HUES6 (cell line): Measurements from ENCODE around the gene GCSH.
"Not testable (repeated sequence)": the region's sequence is repeated elsewhere in the genome, so short reads cannot be mapped to it uniquely, and the experiment has no call there.

ENCODE experiments used
- H3K27ac ChIP-seq: 2 replicates; pipeline ENCODE4 v1.7.0; 2013; ENCODE audit warnings: low read depth, mild to moderate bottlenecking, low read length, inconsistent platforms
- H3K27me3 ChIP-seq: 2 replicates; pipeline ENCODE4 v1.6.1; 2013; ENCODE audit warnings: low read length; ENCODE audit not compliant: control insufficient read depth, insufficient read depth
- H3K36me3 ChIP-seq: 2 replicates; pipeline ENCODE4 v1.6.1; 2013; ENCODE audit warnings: low read length; ENCODE audit not compliant: control insufficient read depth, insufficient read depth
- H3K4me1 ChIP-seq: 2 replicates; pipeline ENCODE4 v1.6.1; 2013; ENCODE audit warnings: low read length; ENCODE audit not compliant: control insufficient read depth, insufficient read depth
- H3K4me3 ChIP-seq: 2 replicates; pipeline ENCODE4 v1.5.1; 2013; ENCODE audit warnings: low read depth, low read length
- H3K9ac ChIP-seq: one replicate; pipeline ENCODE4 v1.6.1; 2013; ENCODE audit warnings: mild to moderate bottlenecking, low read length
- H3K9me3 ChIP-seq: 2 replicates; pipeline ENCODE4 v1.6.1; 2013; ENCODE audit warnings: low read depth, low read length; ENCODE audit not compliant: control insufficient read depth, insufficient read depth

GCSH gene

DNA sequence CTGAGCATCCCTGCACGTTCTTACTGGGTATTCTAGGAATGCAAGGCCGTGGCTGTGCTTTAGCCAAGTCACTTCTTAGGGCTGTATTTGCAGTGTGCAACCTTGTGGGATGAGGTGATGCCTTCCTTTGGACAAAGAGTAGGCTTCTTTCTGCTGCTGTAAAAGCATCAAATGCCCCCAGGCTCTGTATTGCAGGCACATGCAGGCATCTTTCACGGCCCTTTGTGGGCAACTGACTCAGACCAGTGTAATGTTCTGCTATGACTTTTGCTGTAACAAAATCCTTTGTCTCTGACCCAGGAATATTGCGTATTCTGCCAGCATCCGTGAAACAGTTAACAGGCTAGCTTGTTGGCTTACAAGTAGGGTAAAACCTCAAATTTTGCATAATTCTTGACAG is 30.9 kb upstream of the GCSH start:
- Histone ChIP-seq H3K36me3 (no peaks in the 10 kb centered on the region), H3K27me3 (no peaks in the 10 kb centered on the region), H3K4me3 (no peak overlapping the region), H3K9ac (no peak overlapping the region), H3K9me3 (no peaks in the 10 kb centered on the region), H3K27ac (no peak overlapping the region), H3K4me1 (no peaks in the 10 kb centered on the region)

DNA sequence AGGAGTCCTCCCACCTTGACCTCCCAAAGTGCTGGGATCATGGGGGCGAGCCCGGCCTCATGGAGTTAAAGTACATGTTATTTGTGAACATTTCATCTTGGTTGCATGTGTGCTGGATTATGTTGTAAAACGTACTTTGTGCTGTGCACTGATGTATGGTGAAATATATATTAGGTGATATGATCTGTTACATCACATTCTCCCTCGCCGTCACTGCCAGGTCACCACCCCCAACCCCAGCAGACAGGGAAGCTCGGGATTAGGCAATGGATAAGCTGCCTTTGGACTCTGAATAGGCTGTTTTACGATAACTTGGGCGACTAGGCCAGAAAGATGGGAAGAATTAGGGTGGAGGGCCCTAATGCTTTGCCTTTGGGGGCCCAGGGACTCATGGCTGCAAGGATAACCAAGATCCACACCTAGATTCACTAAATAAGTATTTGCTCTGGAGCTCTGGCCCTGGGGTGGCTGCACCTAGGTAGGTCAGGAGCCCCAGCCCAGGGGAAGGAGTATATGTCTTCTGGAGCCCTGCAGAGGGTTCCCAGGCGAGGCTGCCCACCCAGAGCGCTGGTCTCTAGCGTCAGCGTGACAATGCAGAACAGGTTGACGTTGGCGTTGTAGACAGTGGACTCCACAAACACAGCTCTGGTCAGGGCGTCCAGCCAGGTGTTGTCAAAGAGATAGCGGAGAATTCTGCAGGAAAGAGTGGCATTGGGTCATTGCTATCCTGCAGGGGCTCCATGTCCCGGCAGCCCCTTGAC is 27.1 kb upstream of the GCSH start:
- Histone ChIP-seq H3K27me3 (no peaks in the 10 kb centered on the region), H3K9me3 (no peaks in the 10 kb centered on the region), H3K4me3 (no peak overlapping the region), H3K27ac (no peak overlapping the region), H3K36me3 (no peaks in the 10 kb centered on the region), H3K9ac (no peak overlapping the region), H3K4me1 (no peaks in the 10 kb centered on the region)

DNA sequence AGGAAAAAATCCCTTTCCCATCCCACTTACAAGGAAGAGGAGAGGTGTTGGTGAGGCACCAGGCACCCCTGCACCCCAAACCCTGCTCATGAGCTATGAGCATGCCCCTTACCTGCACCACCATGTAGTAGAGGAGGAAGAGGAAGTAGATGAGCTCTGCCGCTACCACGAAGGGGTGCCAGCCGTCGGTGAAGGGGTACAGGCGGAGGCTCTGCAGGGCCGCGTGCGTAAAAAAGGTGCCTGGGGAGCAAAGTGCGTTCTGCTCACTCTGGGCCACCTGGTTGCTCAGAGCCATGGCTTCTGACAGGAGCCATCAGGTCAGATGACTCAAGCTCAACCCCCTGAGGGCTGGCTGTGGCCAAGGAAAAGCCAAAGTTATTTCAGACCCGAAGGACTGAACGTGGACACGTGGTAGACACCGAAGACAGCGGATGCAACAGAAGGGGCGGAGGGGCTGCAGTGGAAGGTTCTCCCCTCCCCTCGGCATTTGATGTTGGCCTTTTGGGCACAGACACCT is 25.3 kb upstream of the GCSH start:
- Histone ChIP-seq H3K27me3 (no peaks in the 10 kb centered on the region), H3K9ac (no peak overlapping the region), H3K27ac (no peak overlapping the region), H3K4me1 (no peaks in the 10 kb centered on the region), H3K9me3 (no peaks in the 10 kb centered on the region), H3K4me3 (no peak overlapping the region), H3K36me3 (no peaks in the 10 kb centered on the region)

DNA sequence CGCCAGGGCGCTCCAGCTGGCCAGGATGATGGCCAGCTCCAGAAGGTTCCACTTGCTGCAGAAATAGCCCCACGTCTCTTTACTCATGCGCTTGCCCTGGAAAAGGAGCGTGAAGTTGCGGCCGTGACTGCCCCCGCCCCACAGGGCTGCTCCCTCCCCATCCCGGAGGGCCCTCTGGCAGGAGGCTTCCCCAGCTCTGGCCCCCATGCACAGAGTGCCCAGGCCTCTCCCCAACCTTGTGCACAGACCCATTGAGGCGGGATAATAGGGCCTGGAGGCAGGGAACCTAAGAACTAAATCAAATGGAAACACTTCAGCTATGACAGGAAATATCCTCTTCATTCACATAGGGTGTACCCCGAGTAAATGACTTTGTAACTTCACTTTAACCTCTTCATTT is 21.2 kb upstream of the GCSH start:
- Histone ChIP-seq H3K36me3 (no peaks in the 10 kb centered on the region), H3K4me1 (no peaks in the 10 kb centered on the region), H3K27me3 (no peaks in the 10 kb centered on the region), H3K9ac (no peak overlapping the region), H3K9me3 (no peaks in the 10 kb centered on the region), H3K4me3 (no peak overlapping the region), H3K27ac (no peak overlapping the region)

DNA sequence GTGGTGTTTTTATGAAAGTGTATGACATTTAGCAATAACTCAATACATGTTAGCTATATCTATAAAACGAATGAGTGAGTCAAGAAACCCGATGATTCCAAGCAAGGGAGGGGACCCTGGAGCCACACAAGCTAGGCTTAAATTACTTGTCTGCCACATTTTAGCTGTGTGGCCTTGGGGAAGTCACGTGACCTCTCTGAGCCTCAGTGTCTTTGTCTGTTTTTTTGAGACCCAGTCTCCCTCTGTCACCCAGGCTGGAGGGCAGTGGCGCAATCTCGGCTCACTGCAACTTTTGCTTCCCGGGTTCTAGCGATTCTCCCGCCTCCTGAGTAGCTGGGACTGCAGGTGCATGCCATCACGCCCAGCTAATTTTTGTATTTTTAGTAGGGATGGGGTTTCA is 20.1 kb upstream of the GCSH start:
- H3K4me3 ChIP-seq: no peak overlapping the region
- H3K9me3 ChIP-seq: no peaks in the 10 kb centered on the region

DNA sequence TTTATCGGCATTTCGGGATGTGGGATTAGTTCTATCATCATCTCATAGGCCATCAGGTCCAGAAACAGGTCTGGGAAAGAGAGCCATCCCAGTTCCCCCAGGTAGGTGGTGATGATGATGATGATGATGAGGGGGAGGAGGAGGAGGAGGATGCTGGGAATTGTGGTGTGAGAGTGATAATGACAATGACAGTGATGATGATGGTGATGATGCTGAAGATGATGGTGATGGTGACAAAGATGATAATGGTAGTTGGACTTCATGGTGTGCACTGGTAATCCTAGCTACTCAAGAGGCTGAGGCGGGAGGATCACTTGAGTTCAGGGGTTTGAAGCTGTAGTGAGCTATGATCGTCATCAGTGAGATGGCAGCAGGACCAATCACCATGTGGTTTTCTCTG is 16.3 kb upstream of the GCSH start:
- H3K27ac ChIP-seq: no peak overlapping the region

More for the DNA sequence above, 20.1 kb upstream of the GCSH start:
- Histone ChIP-seq H3K9ac (no peak overlapping the region), H3K36me3 (no peaks in the 10 kb centered on the region), H3K4me1 (no peaks in the 10 kb centered on the region), H3K27ac (no peak overlapping the region), H3K27me3 (no peaks in the 10 kb centered on the region)

DNA sequence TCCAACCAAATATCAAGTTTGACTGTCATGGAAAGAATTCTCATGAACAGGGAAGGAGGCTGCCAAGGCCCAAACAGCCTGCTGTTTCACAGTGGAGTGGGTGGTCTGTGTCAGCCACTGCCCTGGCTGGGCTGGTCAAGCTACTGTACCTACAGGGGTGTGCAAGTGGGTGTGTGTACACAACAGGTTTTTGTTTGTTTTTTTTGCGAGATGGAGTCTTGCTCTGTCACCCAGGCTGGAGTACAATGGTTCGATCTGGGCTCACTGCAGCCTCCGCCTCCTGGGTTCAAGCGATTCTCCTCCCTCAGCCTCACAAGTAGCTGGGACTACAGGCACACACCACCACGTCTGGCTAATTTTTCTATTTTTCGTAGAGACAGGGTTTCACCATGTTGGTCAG is 13.1 kb upstream of the GCSH start:
- H3K27me3 ChIP-seq, H3K36me3 ChIP-seq, H3K27ac ChIP-seq: not testable (repeated sequence)

More for the DNA sequence above, 16.3 kb upstream of the GCSH start:
- Histone ChIP-seq H3K36me3 (no peaks in the 10 kb centered on the region), H3K9ac (no peak overlapping the region), H3K9me3 (no peaks in the 10 kb centered on the region), H3K4me1 (no peaks in the 10 kb centered on the region), H3K4me3 (no peak overlapping the region), H3K27me3 (no peaks in the 10 kb centered on the region; the same call in 1 of the 2 replicates)

DNA sequence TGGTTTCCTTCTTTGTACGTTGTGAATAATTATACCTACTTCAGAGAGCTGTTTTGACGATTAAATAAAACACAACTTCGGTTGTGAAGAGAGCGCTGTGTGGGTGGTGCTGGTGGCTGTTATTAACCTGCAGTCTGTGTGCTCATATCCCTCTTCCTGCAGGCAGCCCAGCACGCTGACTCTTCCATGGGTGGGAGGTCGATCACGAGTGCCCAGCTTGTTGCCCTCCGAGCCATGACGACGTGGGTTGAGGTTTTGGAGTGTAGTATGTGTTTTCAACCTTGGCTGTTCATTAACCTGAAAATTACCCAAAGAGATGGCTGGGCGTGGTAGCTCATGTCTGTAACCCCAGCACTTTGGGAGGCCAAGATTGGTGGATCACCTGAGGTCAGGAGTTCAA is 11.3 kb upstream of the GCSH start:
- H3K27me3 ChIP-seq: no peaks in the 10 kb centered on the region; the same call in 1 of the 2 replicates
- no peaks in the 10 kb centered on the region for H3K9me3 ChIP-seq
- H3K4me1 ChIP-seq: no peaks in the 10 kb centered on the region
- no peak overlapping the region for H3K9ac ChIP-seq
- H3K27ac ChIP-seq: no peak overlapping the region
- H3K36me3 ChIP-seq: no peaks in the 10 kb centered on the region
- H3K4me3 ChIP-seq: no peak overlapping the region

More for the DNA sequence above, 13.1 kb upstream of the GCSH start:
- not testable (repeated sequence) for H3K4me3 ChIP-seq, H3K9ac ChIP-seq, H3K9me3 ChIP-seq, H3K4me1 ChIP-seq

DNA sequence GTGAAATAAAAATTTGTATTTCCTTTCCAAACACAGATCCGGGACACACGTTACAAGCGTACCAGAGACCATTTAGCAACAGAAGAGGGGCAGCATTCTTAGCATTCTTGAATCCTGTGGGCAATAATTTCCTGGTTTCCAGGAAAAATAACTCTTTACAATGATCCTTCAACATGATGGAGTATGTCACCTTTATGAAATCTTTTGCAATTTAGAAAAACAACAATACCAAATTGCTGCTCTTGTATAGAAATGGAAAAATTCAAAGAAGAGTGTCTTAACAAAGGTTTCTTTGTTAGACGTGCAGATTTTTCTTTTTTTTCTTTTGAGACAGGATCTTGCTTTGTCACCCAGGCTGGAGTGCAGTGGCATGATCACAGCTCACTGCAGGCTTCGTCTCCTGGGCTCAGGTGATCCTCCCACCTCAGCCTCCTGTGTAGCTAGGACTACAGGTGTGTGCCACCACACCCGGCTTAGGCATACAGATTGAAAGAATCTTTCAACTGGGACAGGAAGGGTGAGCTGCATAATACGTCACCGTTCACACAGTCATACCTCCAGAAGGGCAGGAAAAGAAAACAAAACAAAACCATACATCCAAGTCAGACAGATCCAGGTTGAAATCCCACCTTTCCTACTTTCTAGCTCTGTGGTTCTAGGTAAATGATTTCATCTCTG is 10.8 kb upstream of the GCSH start:
- Histone ChIP-seq H3K36me3 (no peaks in the 10 kb centered on the region), H3K4me3 (no peak overlapping the region), H3K27ac (no peak overlapping the region), H3K9ac (no peak overlapping the region), H3K9me3 (no peaks in the 10 kb centered on the region), H3K4me1 (no peaks in the 10 kb centered on the region), H3K27me3 (no peaks in the 10 kb centered on the region; the same call in 1 of the 2 replicates)

DNA sequence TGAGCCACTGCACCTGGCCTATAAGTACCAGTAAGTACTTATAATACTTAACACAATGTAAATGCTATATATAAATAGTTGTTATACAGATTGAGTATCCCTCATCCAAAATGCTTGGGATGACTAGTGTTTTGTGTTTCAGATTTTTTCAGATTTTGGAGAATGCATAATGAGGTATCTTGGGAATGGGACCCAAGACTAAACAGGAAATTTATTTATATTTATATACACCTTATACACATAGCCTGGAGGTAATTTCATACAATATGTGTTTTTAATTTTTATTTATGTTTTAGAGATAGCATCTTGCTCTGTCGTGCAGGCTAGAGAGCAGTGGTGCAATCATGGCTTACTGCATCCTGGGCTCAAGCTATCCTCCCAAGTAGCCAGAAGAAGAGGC is 9.8 kb upstream of the GCSH start:
- no peaks in the 10 kb centered on the region for H3K9me3 ChIP-seq
- no peak overlapping the region for H3K9ac ChIP-seq
- H3K27ac ChIP-seq: no peak overlapping the region
- H3K27me3 ChIP-seq: no peaks in the 10 kb centered on the region; the same call in 1 of the 2 replicates
- no peak overlapping the region for H3K4me3 ChIP-seq
- no peaks in the 10 kb centered on the region for H3K36me3 ChIP-seq
- no peaks in the 10 kb centered on the region for H3K4me1 ChIP-seq

DNA sequence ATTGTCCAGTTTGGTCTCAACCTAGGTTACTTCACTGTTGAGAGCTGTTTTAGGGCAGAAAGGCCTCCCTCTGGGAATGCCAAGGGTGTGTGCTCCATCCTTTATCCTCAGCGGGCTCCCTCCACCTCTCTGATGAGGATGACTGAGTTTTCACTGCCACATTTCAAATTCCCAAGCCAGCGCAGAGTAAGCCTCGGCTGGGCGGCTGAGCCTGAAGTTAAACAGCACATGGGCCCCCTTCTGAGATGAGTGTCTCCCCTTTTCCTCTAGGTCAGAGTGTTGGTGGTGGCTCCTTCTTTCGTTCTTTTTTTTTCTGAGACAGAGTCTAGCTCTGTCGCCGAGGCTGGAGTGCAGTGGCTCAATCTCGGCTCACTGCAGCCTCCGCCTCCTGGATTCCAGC is 5.5 kb upstream of the GCSH start:
- Histone ChIP-seq H3K9ac (no peak overlapping the region), H3K9me3 (no peaks in the 10 kb centered on the region), H3K27ac (no peak overlapping the region), H3K4me1 (no peaks in the 10 kb centered on the region), H3K36me3 (no peaks in the 10 kb centered on the region), H3K27me3 (no peaks in the 10 kb centered on the region), H3K4me3 (no peak overlapping the region)
